Right lung (tissue), 10 donors: ENCODE results near the gene UGT1A6. TPM values are rescaled to one million over a fixed set of nuclear protein-coding genes. Genes with fewer than 3 reads are reported as not detected.
"Not testable (repeated sequence)": the region's sequence is repeated elsewhere in the genome, so short reads cannot be mapped to it uniquely, and the experiment has no call there.

Experiments
- DNase-seq, 2 donors: peaks; one replicate each; pipeline ENCODE4 v3.0.0-alpha.2; 2013
- long read RNA-seq, 8 donors: transcript quantifications; one replicate each; lab custom pipeline, GENCODE V29; 2026
- polyA plus RNA-seq, 5 donors: library from polyadenylated mRNA; unstranded; fragments of 120-200 nt; gene quantifications; one replicate each; pipeline versions ENCODE4 v1.2.1 to v1.2.3, GENCODE V29; 2013; ENCODE audit warnings: inconsistent platforms in 1 of 5, low replicate concordance in 1 of 5; ENCODE audit not compliant: insufficient read length in 5 of 5, insufficient read depth in 1 of 5

Gene UGT1A6
- polyA plus RNA-seq = under 1 TPM in 1 of 5 donors, not detected in 4; 0.22 TPM
- long read RNA-seq, donor 1 = 0 reads
- long read RNA-seq, donor 2 = 0 reads
- long read RNA-seq, donor 3 = 0 reads
- long read RNA-seq, donor 4 = 0 reads
- long read RNA-seq, donor 5 = 0 reads
- long read RNA-seq, donor 6 = 0 reads
- long read RNA-seq, donor 7 = 0 reads
- long read RNA-seq, donor 8 = 0 reads

DNA sequence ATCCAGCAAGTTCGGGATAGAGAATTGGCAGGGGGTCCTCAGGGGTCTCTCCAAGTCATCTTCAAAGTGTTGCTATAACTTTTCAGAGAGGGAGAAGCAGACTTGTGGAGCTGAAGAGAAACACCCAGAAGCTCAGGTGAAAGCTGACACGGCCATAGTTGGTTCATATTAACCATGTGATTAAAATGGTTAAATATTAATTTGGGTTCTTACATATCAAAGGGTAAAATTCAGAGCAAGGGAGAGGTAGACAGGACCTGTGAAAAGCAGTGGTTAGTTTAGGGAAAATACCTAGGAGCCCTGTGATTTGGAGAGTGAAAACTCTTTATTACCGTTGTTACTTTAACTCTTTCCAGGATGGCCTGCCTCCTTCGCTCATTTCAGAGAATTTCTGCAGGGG lies at the start of gene UGT1A6:
Gene UGT1A6 (plus strand): TSS at position 243 of the 400 bp plus-strand sequence. CDS start 115 bp downstream, at position 358.
- no peak for DNase-seq

DNA sequence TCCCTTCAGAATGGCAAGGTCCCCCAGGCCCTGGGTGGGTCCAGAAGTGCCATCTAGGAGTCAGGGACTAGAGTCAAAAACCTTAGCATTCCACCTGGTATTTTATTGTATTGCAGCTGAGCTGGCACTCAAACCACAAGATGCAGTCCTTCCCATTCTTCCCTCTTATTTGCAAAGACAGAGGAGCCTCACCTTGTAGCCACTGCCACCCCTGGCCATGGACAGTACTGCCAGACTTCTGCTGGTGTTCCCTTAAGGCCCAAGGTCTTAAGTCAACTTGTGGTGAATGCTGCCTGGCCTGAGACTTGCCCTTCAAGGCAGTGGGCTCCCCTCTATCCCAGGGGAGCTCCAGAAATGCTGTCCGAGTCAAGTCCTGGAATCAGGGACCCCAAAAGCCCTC lies 49.6 kb upstream of the UGT1A6 start:
- DNase-seq = no peak

DNA sequence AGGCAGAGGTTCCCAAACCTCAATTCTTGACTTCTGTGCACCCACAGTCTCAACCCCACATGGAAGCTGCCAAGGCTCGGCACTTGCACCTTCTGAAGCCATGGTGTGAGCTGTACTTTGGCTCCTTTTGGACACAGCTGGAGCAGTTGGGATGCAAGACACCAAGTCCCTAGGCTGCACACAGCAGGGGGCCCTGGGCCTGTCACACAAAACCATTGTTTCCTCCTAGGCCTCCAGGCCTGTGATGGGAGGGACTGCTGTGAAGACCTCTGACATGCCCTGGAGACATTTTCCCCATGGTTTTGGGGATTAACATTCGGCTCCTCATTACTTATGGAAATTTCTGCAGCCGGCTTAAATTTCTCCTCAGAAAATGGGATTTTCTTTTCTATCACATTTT lies 46.7 kb upstream of the UGT1A6 start:
- not testable (repeated sequence) for DNase-seq

DNA sequence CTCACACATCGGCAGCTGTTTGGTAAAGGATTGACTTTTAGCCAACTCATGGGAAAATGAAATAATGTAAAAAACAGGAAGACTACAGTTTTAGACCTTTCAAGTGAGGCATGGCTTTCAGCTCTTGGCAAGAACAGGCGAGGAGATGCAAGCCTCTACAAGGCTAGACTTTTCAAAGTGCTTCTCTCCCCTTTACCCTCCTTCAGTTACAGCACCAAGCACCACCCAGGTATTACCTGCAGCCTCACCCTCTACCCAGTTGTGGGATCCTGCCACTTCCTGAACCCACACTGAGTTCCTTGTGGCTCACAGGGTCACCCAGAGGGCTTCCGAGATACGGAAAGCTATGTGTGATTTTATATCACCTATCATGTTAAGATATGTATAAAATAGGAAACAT lies 41.7 kb upstream of the UGT1A6 start:
- no peak for DNase-seq

DNA sequence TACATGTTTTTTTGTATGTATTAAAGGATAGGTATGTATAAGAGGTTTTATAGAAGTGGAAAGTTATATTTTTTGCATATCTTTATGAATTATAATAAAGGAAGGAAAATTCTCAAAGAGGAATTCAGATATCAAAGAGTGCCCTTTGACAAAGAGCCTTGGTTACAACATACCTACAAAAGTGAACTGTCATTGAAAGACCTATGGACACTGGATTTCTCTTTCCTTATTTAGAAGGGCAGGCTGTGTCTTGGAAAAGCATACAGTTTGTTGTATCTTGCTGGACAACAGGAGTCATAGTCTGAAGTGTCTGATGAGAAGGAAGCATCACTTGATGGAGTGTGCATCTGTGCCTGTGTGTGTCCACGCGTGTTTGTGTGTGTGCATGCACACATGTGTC lies 41.3 kb upstream of the UGT1A6 start:
- no peak for DNase-seq

DNA sequence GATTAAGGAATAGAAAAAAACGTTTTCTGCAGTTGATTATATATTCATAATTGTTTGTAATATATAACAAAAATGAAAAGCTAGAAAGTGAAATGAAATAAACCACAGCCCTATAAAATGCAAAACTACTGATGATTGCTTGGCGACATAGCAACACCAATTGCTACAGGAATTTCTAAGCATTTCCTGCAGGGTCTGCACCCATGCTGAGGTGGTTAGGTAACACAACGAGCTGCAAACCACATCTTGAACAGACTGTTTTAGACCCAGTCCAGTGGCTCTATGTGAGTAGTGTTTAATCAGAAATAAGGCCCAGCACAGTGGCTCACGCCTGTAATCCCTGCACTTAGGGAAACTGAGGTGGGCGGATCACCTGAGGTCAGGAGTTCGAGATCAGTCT lies 38.2 kb upstream of the UGT1A6 start:
- DNase-seq = no peak

DNA sequence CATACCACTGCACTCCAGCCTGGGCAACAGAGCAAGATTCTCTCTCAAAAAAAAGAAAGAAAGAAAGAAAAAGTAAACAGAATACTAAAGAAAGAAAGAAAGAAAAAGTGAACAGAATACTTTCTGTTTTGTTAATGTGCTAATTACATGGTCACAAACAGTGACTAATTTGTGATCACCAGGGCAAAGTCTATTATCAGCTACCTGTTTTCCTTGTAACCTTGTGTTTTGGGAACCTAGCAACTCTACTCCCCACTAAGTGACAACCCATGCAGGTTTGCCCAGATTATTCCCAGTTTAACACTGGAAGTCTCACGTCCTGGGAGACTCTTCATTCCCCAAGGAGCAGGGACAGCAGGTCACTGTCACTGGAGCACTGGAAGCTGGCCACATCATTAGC lies 37.6 kb upstream of the UGT1A6 start:
- no peak for DNase-seq

DNA sequence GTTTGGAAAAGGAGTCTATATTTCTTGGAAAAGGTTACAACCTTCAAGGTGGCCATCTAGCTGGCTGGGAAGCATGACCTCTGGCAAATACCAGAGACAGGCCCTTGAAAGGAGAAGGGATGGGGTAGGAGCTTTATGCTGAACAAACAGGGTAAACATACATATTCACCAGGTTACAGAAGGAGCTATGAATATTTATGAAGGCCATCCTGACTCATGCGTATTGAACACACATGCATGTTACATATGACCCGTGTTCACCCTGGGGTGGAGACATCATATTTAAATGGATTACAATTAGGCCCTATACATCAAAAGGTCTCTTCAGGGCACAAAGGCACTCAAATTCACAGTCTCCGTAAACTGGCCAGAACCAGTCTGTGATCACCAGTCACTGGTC lies 36.7 kb upstream of the UGT1A6 start:
- DNase-seq = not testable (repeated sequence)

DNA sequence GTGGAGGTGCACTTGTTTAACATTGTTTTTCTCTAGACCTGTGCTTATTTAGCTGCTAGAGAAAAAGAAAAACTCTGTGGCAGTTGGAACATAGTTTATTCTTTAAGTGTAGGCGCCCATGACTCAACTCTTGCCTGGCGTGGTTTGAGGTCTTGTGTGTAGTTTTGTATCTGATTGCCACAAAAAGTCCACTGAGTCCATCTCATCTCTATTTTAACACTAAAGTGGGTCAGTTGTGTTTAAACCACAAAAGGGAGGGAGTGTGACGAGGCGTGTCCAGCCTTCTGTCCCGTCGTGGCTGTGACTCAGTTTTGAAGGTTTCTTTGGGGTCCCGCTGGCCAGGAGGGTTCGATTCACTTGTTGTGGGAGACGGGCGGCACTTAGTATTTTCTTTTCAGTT lies 36.2 kb upstream of the UGT1A6 start:
- DNase-seq = no peak

DNA sequence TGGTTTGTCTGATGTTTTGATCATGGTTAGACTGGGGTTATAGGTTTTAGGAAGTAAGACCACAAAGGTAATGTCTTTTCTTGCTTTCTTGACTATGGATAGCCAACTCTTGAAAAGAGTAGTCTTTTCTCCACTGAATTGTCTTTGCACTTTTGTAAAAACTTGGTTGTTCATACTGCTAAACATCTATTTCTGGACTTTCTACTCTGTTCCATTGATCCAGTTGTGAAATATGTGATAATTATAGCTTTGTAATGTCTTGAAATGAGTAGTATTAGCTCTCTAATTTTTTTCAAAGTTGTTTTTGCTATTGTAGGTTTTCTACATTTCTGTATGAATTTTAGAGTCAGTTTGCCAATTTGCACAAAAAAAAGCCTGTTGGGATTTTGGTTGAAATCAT lies 34.1 kb upstream of the UGT1A6 start:
- no peak for DNase-seq

DNA sequence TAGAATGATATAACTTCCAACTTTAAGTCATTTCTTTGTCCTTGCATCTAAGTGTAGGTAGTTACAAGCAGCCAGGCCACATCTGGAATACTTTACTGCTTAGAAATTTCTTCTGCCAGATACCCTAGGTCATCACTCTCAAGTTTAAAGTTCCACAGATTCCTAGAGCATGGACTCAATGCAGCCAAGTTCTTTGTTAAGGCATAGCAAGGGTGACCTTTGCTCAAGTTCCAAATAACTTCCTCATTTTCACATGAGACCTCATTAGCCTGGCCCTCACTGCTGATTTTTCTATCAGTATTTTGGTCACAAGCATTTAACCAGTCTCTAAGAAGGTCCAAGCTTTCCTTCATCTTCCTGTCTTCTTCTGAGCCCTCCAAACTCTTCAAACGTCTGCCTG lies 28.8 kb upstream of the UGT1A6 start:
- DNase-seq = no peak

DNA sequence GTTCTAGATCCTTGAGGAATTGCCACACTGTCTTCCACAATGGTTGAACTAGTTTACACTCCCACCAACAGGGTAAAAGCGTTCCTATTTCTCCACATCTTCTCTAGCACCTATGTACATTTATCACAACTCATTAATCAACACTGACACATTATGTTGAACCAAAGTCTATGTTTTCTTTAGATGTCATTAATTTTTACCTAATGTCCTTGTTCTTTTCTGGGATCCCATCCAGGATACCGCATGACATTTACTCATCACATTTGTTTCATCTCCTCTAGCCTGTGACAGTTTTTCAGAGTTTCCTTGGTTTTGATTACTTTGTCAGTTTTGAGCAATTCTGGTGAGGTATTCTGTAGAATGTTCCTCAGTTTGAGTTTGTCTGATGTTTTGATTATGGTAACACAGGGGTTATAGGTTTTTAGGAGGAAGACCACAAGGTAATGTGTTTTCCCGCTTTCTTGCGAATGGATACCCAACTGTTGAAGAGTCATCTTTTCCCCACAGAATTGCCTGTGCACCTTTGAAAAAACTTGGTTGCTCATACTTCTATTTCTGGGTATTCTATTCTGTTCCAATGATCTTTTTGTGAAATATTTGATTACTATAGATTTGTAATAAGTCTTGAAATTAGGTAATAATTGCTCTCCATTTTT lies 24.0 kb upstream of the UGT1A6 start:
- no peak for DNase-seq

DNA sequence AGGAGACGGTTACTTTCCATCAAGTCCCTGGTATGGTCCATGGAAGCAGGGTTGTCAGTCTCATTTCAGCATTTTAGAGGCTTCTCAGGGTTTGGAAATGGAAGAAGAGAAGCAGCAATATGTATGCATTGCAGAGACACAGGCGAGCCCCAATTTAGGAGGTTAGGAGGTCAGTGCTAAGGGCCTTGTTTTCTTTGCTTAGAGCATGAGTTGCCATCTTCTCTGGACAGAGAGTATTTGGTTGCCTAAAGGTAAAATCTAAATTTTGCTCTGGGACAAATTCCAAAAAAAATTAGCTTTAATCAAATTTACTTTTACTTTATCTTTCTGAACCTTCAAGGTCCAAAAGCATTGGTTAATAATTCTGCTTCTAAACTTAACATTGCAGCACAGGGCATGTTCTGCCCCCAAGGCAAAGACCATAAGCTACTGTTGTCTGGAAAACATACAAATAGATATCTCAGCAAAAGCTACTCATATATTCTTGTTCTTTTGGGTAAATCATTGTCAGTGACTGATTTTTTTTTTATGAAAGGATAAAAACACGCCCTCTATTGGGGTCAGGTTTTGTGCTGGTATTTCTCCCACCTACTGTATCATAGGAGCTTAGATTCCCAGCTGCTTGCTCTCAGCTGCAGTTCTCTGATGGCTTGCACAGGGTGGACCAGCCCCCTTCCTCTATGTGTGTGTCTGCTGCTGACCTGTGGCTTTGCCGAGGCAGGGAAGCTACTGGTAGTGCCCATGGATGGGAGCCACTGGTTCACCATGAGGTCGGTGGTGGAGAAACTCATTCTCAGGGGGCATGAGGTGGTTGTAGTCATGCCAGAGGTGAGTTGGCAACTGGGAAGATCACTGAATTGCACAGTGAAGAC lies 21.2 kb upstream of the UGT1A6 start, which contains the start of gene UGT1A9:
Gene UGT1A9 (plus strand): TSS at position 609 of the 872 bp plus-strand sequence. CDS start 37 bp downstream, at position 646.
- no peak for DNase-seq

DNA sequence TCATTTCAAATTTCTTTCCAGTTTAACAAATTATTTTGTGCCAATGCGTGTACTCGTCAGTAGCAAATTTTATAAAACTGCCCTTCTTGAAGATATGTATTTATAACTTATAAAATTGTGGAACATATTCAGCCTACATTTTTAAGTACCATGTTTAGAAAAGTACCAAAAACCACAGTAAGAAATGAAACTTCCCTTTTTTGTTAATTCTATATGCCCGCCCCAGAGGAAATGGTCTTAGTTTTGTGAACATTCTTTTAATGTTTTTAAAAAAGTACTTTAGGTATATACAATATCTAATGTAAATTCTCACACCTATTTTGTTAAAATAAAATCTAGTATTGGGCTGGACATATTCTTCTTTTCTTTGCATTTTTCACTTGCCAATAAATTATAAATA lies 19.8 kb upstream of the UGT1A6 start:
- no peak for DNase-seq

DNA sequence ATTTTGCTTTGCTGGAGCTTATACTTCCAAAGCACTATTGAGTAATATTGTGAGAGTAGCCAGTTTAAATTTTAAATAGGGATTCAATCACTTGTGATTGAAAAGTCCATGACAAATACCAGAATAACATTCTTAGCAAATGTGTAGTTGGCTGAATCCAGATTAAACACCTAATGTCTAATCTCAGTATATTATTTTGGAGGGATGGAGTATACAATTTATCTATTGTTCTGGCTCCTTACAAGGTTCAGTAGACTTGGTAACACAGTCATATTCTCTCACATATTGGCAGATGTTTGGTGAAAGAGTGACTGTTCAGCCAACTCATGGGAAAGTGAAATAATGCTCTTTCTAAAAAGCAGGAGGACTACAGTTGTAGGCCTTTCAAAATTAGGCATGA lies 18.8 kb upstream of the UGT1A6 start:
- DNase-seq = no peak

DNA sequence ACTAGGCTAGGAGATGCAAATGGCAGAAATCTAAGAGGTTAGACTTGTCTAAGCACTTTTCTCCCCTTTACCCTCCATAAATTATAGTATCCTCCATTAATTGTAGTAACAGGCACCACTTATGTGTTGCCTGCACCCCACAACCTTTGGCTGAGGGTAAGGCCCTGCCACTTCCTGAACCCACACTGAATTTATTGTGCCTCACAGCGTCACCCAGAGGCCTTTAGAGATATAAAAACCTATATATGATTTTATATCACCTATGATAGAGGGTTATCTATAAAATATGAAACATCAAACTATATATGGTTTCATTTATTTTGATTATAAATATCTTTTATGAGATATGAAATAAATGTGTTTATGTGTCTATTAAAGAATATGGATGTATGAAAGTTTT lies 18.4 kb upstream of the UGT1A6 start:
- no peak for DNase-seq

DNA sequence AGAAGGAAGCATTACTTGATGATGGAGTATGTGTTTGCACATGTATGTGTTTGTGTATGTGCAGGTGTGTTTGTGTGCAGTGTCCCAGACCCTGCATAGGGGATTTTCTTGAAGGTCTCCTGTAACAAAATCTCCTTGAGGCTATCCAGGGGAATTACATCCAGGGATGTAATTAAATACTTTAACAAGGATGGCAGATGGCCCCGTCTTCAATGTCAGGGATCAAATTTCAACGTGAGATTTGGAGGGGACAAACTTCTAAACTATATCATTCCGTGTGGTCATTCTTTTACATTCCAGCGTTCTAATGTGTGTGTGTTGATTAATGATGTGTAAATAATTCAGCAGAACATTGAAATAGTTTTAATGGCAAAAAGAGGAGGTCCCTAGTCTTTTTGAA lies 17.7 kb upstream of the UGT1A6 start:
- DNase-seq = no peak

DNA sequence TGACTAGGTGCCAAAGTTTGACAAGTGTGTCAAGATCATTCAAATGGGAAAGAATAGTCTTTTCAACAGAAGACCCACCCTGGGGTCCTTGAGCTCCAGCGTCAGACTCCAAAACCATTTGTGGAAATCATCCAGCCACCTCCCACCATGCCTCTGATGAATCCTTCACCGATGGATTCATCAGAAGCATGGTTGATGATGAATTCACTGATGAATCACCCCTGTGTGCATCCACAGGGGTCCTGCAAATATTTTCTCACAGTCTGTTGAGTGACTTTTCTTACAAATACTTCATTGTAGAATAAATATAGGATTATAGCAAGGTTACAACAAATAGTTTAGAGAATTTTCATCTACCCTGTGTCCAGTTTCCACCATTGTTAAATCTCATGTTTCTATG lies 16.6 kb upstream of the UGT1A6 start:
- DNase-seq = no peak

DNA sequence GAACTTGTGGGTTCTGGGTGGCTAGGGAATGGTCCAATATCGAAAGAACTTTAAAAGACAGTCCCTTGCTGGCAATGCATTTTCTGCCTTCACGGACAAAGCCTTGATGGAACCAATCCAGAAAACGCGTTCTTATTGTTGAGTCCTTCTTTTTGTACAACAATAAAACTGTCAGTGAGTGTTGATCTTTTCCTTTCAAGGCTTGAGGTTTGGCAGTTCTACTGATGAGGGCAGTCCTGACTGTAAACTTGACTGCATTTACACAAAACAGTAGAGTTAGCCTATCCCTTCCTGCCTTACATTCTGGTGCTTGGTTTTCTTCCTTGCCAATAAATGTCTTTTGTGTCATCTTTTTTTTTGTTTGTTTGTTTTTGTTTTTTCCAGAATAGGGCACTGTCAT lies 13.5 kb upstream of the UGT1A6 start:
- no peak for DNase-seq

DNA sequence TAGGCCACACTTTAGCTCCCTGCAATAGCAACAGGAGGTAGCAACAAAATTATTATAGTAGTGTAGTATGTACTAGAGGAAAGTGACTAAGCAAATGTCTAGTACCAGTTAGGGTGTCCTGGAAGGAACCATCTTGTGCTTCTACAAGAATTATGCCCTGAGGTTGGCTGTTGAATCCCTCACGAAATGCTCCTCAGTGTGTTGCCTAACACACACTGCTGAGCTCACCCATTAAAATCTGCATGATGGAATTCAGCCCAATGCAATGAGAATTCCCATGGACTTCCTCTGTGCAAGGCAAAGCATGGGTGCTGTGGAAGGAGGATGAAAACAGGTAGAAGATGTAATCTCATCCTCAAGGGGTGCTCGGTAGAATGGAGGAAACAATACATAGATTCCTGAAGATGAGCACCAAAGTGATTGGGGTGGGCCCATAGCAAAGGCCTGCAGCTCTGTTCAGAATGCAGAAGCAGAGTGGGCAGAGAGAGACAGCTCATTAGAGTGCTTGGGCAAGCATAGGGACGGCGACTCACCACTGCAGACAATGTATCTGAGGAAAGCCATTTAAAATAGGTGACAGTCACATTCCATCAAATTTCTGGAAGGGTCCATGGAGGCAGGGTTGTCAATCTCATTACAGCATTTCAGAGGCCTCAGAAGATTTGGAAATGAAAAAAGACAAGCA lies 12.2 kb upstream of the UGT1A6 start:
- DNase-seq = no peak

DNA sequence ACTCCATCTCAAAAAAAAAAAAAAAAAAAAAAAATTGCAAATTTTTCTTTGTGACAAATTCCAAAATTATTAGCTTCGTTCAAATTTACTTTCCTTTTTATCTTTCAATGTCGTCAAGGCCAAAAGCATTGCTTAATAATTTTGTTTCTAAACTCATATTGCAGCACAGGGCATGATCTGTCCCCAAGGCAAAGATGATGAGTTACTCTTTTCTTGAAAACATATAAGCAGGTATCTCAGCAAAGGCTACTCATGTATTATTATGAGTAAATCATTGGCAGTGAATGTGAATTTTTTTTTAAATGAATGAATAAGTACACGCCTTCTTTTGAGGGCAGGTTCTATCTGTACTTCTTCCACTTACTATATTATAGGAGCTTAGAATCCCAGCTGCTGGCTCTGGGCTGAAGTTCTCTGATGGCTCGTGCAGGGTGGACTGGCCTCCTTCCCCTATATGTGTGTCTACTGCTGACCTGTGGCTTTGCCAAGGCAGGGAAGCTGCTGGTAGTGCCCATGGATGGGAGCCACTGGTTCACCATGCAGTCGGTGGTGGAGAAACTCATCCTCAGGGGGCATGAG lies 11.1 kb upstream of the UGT1A6 start, which contains the start of gene UGT1A7:
Gene UGT1A7 (plus strand): TSS at position 381 of the 579 bp plus-strand sequence. CDS start 37 bp downstream, at position 418.
- no peak for DNase-seq

DNA sequence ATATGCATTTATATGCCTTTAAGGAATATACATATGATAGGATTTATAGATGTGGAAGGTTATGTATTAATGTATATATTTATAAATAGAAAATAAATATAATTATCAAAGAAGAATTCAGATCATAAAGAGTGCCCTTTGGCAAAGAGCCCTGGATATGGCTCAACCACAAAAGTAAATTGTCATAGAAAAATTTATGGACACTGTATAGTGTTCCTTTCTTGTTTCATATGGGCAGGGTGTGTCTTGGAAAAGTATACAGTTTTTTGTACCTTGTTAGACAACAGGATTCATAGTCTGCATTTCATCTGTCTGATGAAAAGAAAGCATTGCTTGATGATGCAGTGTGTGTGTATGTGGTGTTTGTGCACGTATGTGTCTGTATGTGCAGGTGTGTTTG lies 8.1 kb upstream of the UGT1A6 start:
- DNase-seq = no peak
